Gastroesophageal sphincter (tissue), 4 donors: ENCODE results near the gene CHKB. TPM values are rescaled to one million over a fixed set of nuclear protein-coding genes. Genes with fewer than 3 reads are reported as not detected.
"Not testable (repeated sequence)": the region's sequence is repeated elsewhere in the genome, so short reads cannot be mapped to it uniquely, and the experiment has no call there.

Experiments
- ATAC-seq: fragments of 150-250 bp; one replicate; pipeline ENCODE4 v1.9.1; 2016; ENCODE audit warnings: mild to moderate bottlenecking, moderate library complexity
- H3K27ac ChIP-seq, 4 donors: fragments of 200-600 bp; sonication (generic) in 3 of 4; 1 replicate in 3 of 4; 2 replicates in 1 of 4; pipeline ENCODE4 v1.5.1; 2016 to 2019
- H3K27me3 ChIP-seq: fragments of 200-600 bp; sonication (generic); one replicate; pipeline ENCODE4 v1.5.1; 2019
- H3K36me3 ChIP-seq, 2 donors: fragments of 200-600 bp; sonication (generic); one replicate each; pipeline ENCODE4 v1.5.1; 2019; ENCODE audit warnings: control low read depth in 1 of 2
- H3K4me1 ChIP-seq, 3 donors: fragments of 200-600 bp; sonication (generic); 1 replicate in 2 of 3; 2 replicates in 1 of 3; pipeline ENCODE4 v1.5.1; 2016 to 2019; ENCODE audit warnings: control low read depth in 2 of 3
- H3K4me3 ChIP-seq, 2 donors: fragments of 200-600 bp; sonication (generic); one replicate each; pipeline ENCODE4 v1.5.1; 2019; ENCODE audit warnings: mild to moderate bottlenecking in 1 of 2, moderate library complexity in 1 of 2
- H3K9me3 ChIP-seq, 3 donors: fragments of 200-600 bp; sonication (generic); one replicate each; pipeline ENCODE4 v1.5.1; 2017 to 2019; ENCODE audit warnings: control low read depth in 2 of 3
- EP300 ChIP-seq: sonication (generic); formaldehyde crosslinking; IDR thresholded peaks from one replicate; pipeline ENCODE4 v1.6.1; 2017; ENCODE audit warnings: antibody characterized with exemption, mild to moderate bottlenecking
- POLR2A ChIP-seq, 2 donors: fragments of 450-650 bp; IDR thresholded peaks; one replicate each; pipeline ENCODE4 v1.6.1; 2017; ENCODE audit warnings: antibody characterized with exemption in 2 of 2, mild to moderate bottlenecking in 2 of 2, moderate library complexity in 1 of 2
- POLR2AphosphoS5 ChIP-seq: sonication (generic); formaldehyde crosslinking; IDR thresholded peaks from one replicate; pipeline ENCODE4 v1.6.1; 2017; ENCODE audit warnings: antibody characterized with exemption
- WGBS, 2 donors: methylation state at CpG; one replicate each; pipeline ENCODE4 v1.1.5; 2018; ENCODE audit warnings: low coverage in 1 of 2; 5-methylcytosine and 5-hydroxymethylcytosine counted together
- total RNA-seq, 4 donors: library from RNA; depleted of rRNA; stranded (reverse); fragments of >200 nt; gene quantifications; one replicate each; pipeline ENCODE4 v1.1.0, GENCODE V29; 2016
- TF ChIP-seq, protein P1 (sequence below), 4 experiments: fragments of 200-600 bp in 2 of 4; fragments of 450-650 bp in 2 of 4; sonication (generic) in 1 of 4; IDR thresholded peaks; one replicate each; pipeline ENCODE4 v1.5.1; 2017 to 2019; ENCODE audit warnings: antibody characterized with exemption in 4 of 4, mild to moderate bottlenecking in 2 of 4, moderate library complexity in 2 of 4

CHKB gene
- total RNA-seq, 4 donors from 2014 or later = 16.6 to 39.8 (median 33.1) TPM

DNA sequence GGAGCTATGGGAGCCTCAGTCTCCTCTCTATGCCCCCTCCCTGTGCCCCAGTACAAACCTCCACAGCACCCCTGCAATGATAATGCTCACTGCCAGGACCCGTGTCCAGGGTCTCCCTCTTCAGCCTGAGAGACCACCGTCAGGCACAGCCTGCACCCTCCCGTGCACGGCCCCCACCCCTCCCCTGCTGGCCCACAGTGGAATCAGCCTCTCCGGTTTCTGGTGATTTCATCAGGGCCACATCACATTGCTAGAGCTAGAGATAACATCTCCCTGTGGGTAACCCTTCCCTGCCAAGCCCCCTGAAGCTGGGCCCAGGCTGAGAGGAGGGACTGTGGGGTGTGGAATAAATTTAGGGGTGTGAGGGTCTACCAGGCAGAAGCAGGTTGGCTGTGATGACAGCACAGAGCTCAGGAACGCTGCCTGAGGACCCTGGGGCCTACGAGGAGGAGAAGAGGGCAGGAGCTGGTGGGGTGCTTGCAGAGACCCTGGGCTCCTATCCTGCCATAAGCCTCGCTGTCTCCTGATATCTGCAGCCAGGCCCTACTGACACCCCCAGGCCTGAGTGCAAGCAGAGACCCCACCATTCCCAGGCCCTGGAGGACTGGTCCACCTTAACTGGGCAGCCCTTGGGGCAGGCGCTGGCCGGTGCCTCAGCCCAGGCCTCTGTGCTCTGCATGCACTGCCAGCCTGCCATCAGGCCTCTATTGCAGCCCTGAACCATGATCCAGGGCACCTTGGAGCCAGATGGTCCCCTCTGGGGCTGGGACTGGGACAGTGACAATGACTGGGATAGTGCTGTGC lies 36.9 kb downstream of the CHKB start, which contains the start of gene KLHDC7B:
TSS of gene KLHDC7B (plus strand) at position 378 of the 804 bp plus-strand sequence. CDS start at position 723, 345 bp downstream.
- TF ChIP-seq, protein P1, sequence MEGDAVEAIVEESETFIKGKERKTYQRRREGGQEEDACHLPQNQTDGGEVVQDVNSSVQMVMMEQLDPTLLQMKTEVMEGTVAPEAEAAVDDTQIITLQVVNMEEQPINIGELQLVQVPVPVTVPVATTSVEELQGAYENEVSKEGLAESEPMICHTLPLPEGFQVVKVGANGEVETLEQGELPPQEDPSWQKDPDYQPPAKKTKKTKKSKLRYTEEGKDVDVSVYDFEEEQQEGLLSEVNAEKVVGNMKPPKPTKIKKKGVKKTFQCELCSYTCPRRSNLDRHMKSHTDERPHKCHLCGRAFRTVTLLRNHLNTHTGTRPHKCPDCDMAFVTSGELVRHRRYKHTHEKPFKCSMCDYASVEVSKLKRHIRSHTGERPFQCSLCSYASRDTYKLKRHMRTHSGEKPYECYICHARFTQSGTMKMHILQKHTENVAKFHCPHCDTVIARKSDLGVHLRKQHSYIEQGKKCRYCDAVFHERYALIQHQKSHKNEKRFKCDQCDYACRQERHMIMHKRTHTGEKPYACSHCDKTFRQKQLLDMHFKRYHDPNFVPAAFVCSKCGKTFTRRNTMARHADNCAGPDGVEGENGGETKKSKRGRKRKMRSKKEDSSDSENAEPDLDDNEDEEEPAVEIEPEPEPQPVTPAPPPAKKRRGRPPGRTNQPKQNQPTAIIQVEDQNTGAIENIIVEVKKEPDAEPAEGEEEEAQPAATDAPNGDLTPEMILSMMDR (IDR thresholded peaks at IDR 0.05) = no peak
- no peak for TF ChIP-seq POLR2A (IDR thresholded peaks at IDR 0.05)
- TF ChIP-seq POLR2AphosphoS5 = no peak
- TF ChIP-seq EP300 = no peak
- no peak for ATAC-seq
- Histone ChIP-seq H3K27me3 (peaks cover 75% of the 10 kb centered on the region), H3K4me1 (peaks cover 0 to 33% (median 17%) of the 10 kb centered on the region in 3 donors), H3K9me3 (no peaks in the 10 kb centered on the region), H3K36me3 (no peaks in the 10 kb centered on the region), H3K4me3 (no peak within 1 kb of the TSS), H3K27ac (peak within 1 kb of the TSS in 1 of 4 donors; percentile 42)
- no CpG with 5 or more reads among the region's 10 CpGs for WGBS, 2 donors

DNA sequence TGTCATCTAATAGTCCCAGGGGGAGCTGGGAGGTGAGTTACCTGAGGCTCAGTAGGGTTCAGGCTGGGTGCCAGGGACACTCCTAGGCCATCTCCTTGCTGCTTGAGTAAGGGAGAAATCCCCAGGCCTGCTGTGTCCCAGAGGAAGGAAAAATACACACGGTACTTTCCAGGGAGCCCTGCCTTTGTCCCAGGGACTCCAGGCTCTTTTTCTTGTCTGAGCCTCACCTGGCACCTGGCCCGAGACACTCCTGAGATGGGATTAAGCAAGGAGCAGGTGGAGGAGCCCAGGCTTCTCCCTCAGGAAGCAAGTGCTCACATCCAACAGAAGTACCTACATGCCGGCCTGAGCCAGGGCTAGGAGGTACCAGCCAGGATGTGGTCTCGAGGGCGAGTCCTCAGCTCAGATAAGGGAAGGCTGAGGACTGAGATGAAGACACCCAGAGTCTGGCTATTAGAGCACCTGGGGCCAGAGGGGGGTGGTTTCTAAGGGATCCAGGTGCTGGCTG lies 37.8 kb downstream of the CHKB start:
- H3K36me3 ChIP-seq = no peaks in the 10 kb centered on the region
- TF ChIP-seq, protein P1 (IDR thresholded peaks at IDR 0.05) = no peak
- TF ChIP-seq EP300 = no peak
- TF ChIP-seq POLR2A (IDR thresholded peaks at IDR 0.05) = no peak
- no peak for TF ChIP-seq POLR2AphosphoS5
- peaks cover 0 to 33% (median 17%) of the 10 kb centered on the region in 3 donors for H3K4me1 ChIP-seq
- H3K4me3 ChIP-seq = no peak overlapping the region
- no peak for ATAC-seq
- WGBS, 2 donors = 46 to 100% methylated on average over 1 to 2 of the region's 5 CpGs
- H3K27me3 ChIP-seq = peaks cover 68% of the 10 kb centered on the region
- peak overlapping the region in 1 of 4 donors; percentile 42 for H3K27ac ChIP-seq
- H3K9me3 ChIP-seq = no peaks in the 10 kb centered on the region

DNA sequence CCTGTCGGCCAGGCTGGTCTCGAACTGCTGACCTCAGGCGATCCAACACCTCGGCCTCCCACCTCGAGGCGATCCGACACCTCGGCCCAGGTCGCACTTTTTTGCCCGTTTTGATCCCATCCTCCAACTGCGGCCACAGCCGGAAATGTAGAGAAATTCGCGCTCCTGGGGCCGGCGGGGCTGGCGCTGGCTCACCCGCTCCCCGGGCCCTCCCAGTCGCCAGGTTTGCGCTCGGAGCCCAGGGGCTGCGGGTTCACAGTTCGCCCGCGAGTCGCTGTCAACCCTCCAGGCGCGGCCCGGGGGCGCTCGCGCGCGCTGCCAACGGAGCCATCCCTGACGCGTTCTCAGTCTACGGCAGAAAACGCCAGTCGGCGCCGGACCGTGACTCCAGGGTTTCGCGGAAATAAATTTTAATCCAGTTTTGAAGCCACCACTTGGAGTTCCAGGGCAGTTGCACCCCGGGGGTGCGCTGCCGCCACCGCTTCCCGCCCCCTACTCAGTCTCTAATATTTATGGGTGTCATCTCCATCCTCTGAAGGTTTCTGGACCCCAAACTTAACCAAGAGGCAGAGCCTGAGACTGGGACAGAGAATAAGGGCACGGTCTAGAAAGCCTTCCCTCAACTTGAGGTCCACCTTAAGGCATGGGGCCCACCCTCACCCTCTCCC lies 38.4 kb downstream of the CHKB start:
- TF ChIP-seq EP300 = no peak
- TF ChIP-seq, protein P1 (IDR thresholded peaks at IDR 0.05) = peak in 3 of 4 experiments; percentile 31 to 66 (median 56)
- Histone ChIP-seq H3K36me3 (no peaks in the 10 kb centered on the region), H3K27ac (peak overlapping the region in 1 of 4 donors; percentile 42), H3K4me1 (peaks cover 0 to 34% (median 17%) of the 10 kb centered on the region in 3 donors), H3K27me3 (peaks cover 68% of the 10 kb centered on the region), H3K9me3 (no peaks in the 10 kb centered on the region), H3K4me3 (peak overlapping the region in 1 of 2 donors; percentile 37)
- WGBS, 2 donors = 20% methylated on average over 1 of the region's 52 CpGs; no CpG with 5 or more reads in 1 of the 2 donors
- ATAC-seq = peak; percentile 40

DNA sequence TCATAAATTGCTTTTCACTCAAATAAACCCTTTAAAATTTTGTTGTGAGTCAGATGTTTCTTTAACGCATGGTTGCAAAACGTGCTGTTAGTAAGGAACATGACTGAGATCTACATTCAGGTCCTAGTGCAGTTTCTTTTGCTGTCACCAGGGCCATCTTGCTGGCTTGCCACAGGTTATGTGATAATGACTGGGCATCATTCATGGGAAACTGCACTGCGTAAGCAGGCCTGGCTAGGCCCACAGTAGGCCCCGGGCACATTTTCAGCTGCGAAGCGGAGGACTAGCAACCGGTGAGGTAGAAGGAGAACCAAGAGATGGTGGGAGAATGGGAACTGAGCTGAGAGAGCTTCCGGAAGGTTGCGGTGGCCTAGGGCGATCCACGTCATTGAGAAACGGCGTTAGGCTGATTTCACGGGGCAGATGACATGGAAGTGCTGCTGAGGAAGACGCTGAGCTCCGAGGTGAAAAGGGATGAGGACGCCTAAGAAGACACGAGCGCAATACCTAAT lies 40.2 kb downstream of the CHKB start:
- no peak for TF ChIP-seq POLR2AphosphoS5
- TF ChIP-seq, protein P1 (IDR thresholded peaks at IDR 0.05) = no peak
- ATAC-seq = no peak
- H3K27ac ChIP-seq = no peak overlapping the region
- no peaks in the 10 kb centered on the region for H3K36me3 ChIP-seq
- 88 to 98% methylated on average over 14 to 19 of the region's 19 CpGs for WGBS, 2 donors
- H3K9me3 ChIP-seq = no peaks in the 10 kb centered on the region
- peaks cover 66% of the 10 kb centered on the region for H3K27me3 ChIP-seq
- peaks cover 0 to 29% (median 9%) of the 10 kb centered on the region in 3 donors for H3K4me1 ChIP-seq
- no peak overlapping the region for H3K4me3 ChIP-seq

DNA sequence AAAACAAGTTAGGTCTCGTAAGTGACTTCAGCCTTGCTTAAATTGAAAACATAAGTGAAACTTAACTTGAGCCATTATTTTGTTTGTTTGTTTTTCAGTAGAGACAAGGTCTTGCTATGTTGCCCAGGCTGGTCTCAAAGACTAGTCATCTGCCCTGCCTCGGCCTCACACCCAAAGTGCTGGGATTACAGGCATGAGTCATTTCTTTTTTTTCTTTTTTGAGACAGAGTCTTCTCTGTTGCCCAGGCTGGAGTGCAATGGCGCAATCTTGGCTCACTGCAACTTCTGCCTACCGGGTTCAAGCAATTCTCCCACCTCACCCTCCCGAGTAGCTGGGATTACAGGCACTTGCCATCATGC lies 41.0 kb downstream of the CHKB start:
- H3K27ac ChIP-seq = peak overlapping the region in 1 of 4 donors; percentile 42
- peaks cover 0 to 21% (median 9%) of the 10 kb centered on the region in 3 donors for H3K4me1 ChIP-seq
- H3K27me3 ChIP-seq = peaks cover 66% of the 10 kb centered on the region
- H3K36me3 ChIP-seq, H3K9me3 ChIP-seq, ATAC-seq, H3K4me3 ChIP-seq: not testable (repeated sequence)
- WGBS, 2 donors = 48 to 70% methylated on average over 2 to 5 of the region's 5 CpGs
